Measurements from ENCODE around the gene LCP2.

The LCP2 gene

DNA sequence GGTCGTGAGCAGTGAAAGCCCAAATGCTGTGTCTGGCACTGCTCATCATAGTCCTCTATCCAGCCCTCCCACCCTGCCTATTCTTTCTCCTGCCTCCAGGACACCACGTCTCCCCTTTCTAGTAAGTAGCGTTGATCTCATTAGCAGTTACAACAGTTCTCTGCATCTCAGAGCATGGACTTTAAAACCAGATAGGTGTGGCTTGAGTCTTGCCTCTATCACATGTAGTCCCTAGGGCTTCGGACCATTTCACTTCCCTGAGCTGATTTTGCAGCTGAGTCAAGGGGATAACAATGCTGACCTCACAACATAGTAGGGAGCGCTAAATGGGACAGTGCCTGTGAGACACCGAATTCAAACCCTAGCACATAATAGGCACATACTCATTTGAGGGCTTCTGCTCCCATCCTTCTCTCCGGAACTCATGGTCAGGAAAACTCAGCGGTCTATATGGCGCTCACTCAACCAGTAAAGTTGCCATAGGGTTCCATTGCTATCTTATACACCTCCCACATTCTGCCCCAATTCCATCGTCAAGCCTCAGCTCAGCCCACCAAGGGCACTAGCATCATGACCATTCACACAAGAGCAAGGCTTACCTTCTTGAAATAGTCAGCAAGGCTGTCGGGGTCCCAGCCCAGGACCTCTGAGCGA is 515 bp downstream of the LCP2 start:
- DNase-seq (ENCODE audit: extremely low read depth, low read depth) = no peak
- TF ChIP-seq, protein P1, sequence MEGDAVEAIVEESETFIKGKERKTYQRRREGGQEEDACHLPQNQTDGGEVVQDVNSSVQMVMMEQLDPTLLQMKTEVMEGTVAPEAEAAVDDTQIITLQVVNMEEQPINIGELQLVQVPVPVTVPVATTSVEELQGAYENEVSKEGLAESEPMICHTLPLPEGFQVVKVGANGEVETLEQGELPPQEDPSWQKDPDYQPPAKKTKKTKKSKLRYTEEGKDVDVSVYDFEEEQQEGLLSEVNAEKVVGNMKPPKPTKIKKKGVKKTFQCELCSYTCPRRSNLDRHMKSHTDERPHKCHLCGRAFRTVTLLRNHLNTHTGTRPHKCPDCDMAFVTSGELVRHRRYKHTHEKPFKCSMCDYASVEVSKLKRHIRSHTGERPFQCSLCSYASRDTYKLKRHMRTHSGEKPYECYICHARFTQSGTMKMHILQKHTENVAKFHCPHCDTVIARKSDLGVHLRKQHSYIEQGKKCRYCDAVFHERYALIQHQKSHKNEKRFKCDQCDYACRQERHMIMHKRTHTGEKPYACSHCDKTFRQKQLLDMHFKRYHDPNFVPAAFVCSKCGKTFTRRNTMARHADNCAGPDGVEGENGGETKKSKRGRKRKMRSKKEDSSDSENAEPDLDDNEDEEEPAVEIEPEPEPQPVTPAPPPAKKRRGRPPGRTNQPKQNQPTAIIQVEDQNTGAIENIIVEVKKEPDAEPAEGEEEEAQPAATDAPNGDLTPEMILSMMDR (IDR thresholded peaks at IDR 0.05; ENCODE audit: low read depth, low read length) = no peak

DNA sequence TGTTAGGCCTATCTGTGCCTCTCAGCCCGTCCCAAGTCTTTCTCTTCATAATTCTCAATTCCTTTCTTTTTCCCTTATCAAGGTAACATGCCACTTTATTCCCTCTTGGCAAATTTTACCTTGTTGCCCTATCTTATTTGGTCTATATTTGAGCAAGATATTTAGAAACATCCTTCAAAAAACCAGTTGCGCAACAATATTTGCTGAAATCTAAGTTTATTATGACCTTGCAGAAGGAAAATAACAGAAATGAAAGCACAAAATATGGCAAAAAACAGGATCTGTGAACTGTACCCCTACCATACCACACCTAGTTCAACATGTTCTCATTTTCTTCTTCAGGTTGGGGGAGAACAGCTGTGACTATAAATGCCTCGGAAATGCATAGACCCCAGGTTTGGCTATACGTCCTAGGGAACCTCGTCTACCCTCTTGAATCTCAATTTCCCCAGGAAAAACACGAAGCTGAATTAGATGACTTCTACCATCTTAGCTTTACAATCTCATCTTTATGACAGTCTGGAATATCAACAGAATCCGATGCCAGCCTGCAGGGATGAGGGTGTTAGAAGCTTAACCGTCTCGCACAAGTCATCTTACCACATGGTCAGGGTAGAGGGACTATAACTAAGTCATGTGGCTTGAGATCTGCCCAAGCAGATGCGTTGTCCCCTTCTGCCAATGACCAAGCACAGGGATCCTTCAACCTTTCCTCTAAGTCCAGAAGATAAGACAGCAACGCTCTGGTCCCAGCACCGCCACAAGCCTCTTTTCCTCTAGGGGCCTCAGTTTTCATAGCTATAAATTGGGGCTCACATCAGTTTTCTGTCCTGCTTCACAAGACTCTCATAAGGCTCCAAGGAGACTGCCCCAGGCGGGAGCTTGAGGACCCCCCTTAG is 1.3 kb downstream of the LCP2 start:
- TF ChIP-seq, protein P1 (IDR thresholded peaks at IDR 0.05; ENCODE audit: low read depth, low read length) = no peak
- DNase-seq (ENCODE audit: extremely low read depth, low read depth) = no peak

DNA sequence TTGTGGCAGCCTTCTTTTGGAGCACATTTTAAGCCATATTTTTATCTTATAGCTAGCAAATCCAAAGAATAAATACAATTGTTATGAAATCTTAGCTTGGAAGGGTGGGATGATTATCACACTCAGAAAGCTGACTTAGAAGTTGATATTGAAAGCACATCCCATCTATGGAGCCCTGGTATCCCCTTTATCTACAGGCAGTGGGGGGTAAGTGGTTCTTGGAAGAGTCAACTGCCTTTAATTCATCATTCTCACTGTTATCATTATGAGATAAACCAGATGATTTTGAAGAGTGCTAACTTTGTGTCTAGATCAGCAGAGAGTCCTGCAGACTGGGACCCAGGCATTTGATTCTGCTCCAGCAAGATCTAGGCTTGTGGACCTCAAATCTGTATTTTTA is 3.0 kb downstream of the LCP2 start:
- DNase-seq (ENCODE audit: extremely low read depth, low read depth) = no peak
- TF ChIP-seq, protein P1 (IDR thresholded peaks at IDR 0.05; ENCODE audit: low read depth, low read length) = no peak

DNA sequence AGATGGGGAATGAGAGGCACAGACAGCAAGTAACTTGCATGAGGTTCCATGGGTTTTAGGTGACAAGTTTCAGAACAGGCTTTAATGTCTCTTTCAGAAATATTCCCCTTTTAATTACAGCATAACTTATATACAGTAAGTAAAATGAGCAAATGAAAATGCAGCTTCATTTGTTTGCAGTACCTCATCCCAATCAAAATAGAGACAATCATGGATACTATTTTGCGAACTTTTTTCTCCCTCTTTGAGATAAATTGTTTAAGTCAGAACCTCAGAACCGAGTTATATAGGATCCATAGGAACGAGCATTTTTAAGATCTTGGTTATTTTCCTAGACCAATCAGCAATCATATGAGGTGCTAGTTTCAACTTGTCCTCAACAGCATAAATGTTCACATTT is 3.5 kb downstream of the LCP2 start:
- TF ChIP-seq, protein P1 (IDR thresholded peaks at IDR 0.05; ENCODE audit: low read depth, low read length) = no peak

DNA sequence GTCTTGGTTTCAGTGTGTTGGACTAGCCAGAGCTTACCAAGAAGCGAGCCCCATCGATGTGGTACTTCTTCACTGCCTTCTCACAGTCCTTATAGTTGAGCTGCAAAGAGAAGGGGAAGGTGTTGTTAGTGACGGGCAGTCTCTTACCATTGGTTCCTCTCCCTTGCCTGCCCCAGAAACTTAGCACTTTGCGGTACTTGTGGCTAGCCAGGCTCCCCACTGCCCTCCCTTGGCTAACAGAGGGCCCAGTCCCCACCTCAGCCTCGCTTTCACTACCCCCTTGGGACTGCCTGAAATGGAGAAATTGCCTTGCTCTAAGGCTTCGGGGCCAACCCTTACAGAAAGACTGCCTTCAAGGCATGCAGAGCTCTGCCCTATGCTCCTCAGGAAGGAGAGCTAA is 4.3 kb downstream of the LCP2 start:
- no peak for DNase-seq (ENCODE audit: extremely low read depth, low read depth)
- TF ChIP-seq, protein P1 (IDR thresholded peaks at IDR 0.05; ENCODE audit: low read depth, low read length) = no peak

More for the DNA sequence above, 3.5 kb downstream of the LCP2 start:
- DNase-seq (ENCODE audit: extremely low read depth, low read depth) = no peak

DNA sequence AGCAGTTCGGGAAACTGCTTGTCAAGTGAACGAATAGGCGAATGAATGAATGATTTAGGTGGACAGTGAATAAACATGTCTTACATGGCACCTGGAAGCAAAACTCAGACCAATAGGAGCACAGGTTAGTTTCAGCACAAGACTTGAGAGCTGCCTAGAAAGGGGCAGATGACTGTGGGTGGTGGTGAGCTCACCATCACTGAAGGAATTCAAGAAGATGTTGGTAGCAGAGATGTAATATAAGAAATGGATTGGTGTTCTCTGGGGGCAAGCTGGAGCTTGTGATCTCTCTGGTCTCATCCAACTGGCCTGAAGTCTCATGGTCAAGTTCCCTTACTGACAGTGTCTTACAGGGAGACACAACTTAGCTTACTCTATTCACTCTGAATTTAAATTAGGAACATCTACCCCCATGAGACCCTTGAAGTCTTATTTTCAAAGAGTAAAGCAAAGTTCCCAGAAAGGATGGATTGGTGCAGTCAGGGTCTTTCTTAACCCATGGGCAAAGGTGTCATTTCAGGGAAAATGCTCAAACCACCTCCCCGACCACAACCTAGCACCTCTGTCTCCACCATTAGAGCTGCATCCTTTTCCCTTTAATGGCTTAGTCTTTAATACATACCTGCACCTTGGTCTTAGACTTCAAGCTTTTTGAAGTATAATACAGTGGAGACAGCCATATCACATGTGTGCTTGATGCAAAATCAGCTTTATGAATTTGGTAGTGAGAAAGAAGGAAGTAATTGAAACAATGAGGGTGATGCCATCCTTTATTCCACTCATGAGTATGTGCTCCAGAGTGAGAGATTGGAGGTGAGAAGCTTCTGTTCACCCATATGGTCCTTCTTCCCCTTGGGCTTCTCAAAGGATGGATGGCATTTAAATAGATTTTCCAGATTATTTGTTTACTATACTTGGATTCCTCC is 5.1 kb downstream of the LCP2 start:
- no peak for DNase-seq (ENCODE audit: extremely low read depth, low read depth)
- TF ChIP-seq, protein P1 (IDR thresholded peaks at IDR 0.05; ENCODE audit: low read depth, low read length) = no peak
